HepG2 (cell line): Measurements from ENCODE around the gene MIDN. TPM values are rescaled to one million over a fixed set of nuclear protein-coding genes. Genes with fewer than 3 reads are reported as not detected.
A peak's percentile ranks its signal among the peaks of the same experiment; 100 is the strongest.

Source experiments
- EED ChIP-seq: sonication (generic); formaldehyde crosslinking; IDR thresholded peaks from 2 replicates; pipeline ENCODE4 v1.5.0; 2020; ENCODE audit warnings: mild to moderate bottlenecking, missing genetic modification reagents
- EHMT2 ChIP-seq: fragments of 200-600 bp; sonication (generic); IDR thresholded peaks from 2 replicates; pipeline ENCODE4 v1.7.0; 2017; ENCODE audit warnings: antibody characterized with exemption, low read depth, low read length, borderline replicate concordance
- IRF2 ChIP-seq: IDR thresholded peaks from 2 replicates; pipeline ENCODE4 v1.6.1; 2018; ENCODE audit warnings: missing genetic modification reagents, missing compliant biosample characterization
- RBM39 ChIP-seq: fragments of 200-400 bp; formaldehyde crosslinking; IDR thresholded peaks from one replicate; pipeline ENCODE4 v1.6.1; 2018; ENCODE audit warnings: antibody characterized with exemption, mild to moderate bottlenecking, low read depth, low read length; ENCODE audit not compliant: poor library complexity, severe bottlenecking
- SKI ChIP-seq: fragments of 450-650 bp; IDR thresholded peaks from one replicate; pipeline ENCODE4 v1.6.1; 2018; ENCODE audit warnings: mild to moderate bottlenecking; ENCODE audit not compliant: partially characterized antibody
- WIZ ChIP-seq: sonication (generic); formaldehyde crosslinking; IDR thresholded peaks from 2 replicates; pipeline ENCODE4 v1.5.1; 2020; ENCODE audit warnings: mild to moderate bottlenecking, missing genetic modification reagents
- ZBTB40 ChIP-seq, 2 experiments: fragments of 450-650 bp in 1 of 2; sonication (generic) in 1 of 2; formaldehyde crosslinking in 1 of 2; IDR thresholded peaks; 2 replicates each; pipeline versions ENCODE4 v1.6.1 to v1.8.0; 2016 to 2022; ENCODE audit warnings: antibody characterized with exemption in 1 of 2, mild to moderate bottlenecking in 1 of 2, missing genetic modification reagents in 1 of 2
- ZBTB7B ChIP-seq: sonication (generic); formaldehyde crosslinking; IDR thresholded peaks from 2 replicates; pipeline ENCODE4 v1.4.0; 2020; ENCODE audit warnings: missing genetic modification reagents
- ZMYM3 ChIP-seq: sonication (generic); formaldehyde crosslinking; IDR thresholded peaks from 2 replicates; pipeline ENCODE4 v1.5.1; 2020; ENCODE audit warnings: mild to moderate bottlenecking, missing genetic modification reagents
- ZNF276 ChIP-seq: sonication (generic); formaldehyde crosslinking; IDR thresholded peaks from 2 replicates; pipeline ENCODE4 v1.4.0; 2020; ENCODE audit warnings: mild to moderate bottlenecking, low read depth, missing genetic modification reagents
- ZNF281 ChIP-seq: sonication (generic); formaldehyde crosslinking; IDR thresholded peaks from 2 replicates; pipeline ENCODE4 v1.4.0; 2020; ENCODE audit warnings: missing genetic modification reagents, borderline replicate concordance
- ZNF350 ChIP-seq: sonication (generic); formaldehyde crosslinking; IDR thresholded peaks from 2 replicates; pipeline ENCODE4 v1.4.0; 2020; ENCODE audit warnings: mild to moderate bottlenecking, low read depth, missing genetic modification reagents, borderline replicate concordance
- ZNF501 ChIP-seq: sonication (generic); formaldehyde crosslinking; IDR thresholded peaks from 2 replicates; pipeline ENCODE4 v1.5.1; 2020; ENCODE audit warnings: mild to moderate bottlenecking, moderate library complexity, missing genetic modification reagents
- ZNF891 ChIP-seq: sonication (generic); formaldehyde crosslinking; IDR thresholded peaks from 2 replicates; pipeline ENCODE4 v1.5.0; 2020; ENCODE audit warnings: mild to moderate bottlenecking, missing genetic modification reagents
- polyA plus RNA-seq, 8 experiments: library from polyadenylated mRNA; depleted of rRNA in 3 of 8; stranded (reverse) in 7 of 8; unstranded in 1 of 8; fragments of >200 nt; fragmentation: Illumina TruSeq in 4 of 8; extraction: Trizol in 4 of 8; gene quantifications; 2 replicates each; pipeline versions ENCODE4 v1.2.1 to v1.2.3, GENCODE V29; 2011 to 2016; ENCODE audit warnings: low read depth in 4 of 8, missing spikeins in 1 of 8, mixed read lengths in 1 of 8; ENCODE audit not compliant: insufficient read depth in 1 of 8
- total RNA-seq, 5 experiments: library from RNA; depleted of rRNA; stranded (reverse); fragments of >200 nt; fragmentation: Illumina TruSeq; extraction: Trizol; gene quantifications; 2 replicates each; pipeline ENCODE4 v1.2.3, GENCODE V29; 2016; ENCODE audit warnings: low read depth in 1 of 5

Gene MIDN
- total and polyA plus RNA-seq, 2 of the 13 experiments (the other 11 are each of a cell fraction or from before 2014, with no cell fraction given), result 8.4 to 18.0 TPM

- TF ChIP-seq ZBTB40 (IDR thresholded peaks at IDR 0.05), result no peak
- TF ChIP-seq ZBTB40 (CRISPR knock-in tag; IDR thresholded peaks at IDR 0.05), result no peak
- TF ChIP-seq ZBTB7B (CRISPR knock-in tag), result no peak
- peak; percentile 51 for TF ChIP-seq ZNF501 (CRISPR knock-in tag)
- TF ChIP-seq EHMT2, result no peak
- TF ChIP-seq ZNF276 (CRISPR knock-in tag), result no peak
- TF ChIP-seq RBM39, result no peak
- no peak for TF ChIP-seq ZNF350 (CRISPR knock-in tag)
- no peak for TF ChIP-seq WIZ (CRISPR knock-in tag)
- no peak for TF ChIP-seq SKI
- TF ChIP-seq ZNF281 (CRISPR knock-in tag), result no peak
- 0 out of 2 replicates have a peak, but pooled peaks have one; percentile 7 for TF ChIP-seq ZMYM3 (CRISPR knock-in tag)
- TF ChIP-seq ZNF891 (CRISPR knock-in tag), result 0 out of 2 replicates have a peak, but pooled peaks have one; percentile 37
- no peak for TF ChIP-seq EED (CRISPR knock-in tag)
- TF ChIP-seq IRF2 (CRISPR knock-in tag), result no peak
Measured at GRCh38 chr19:1287354-1288225, 39.2 kb downstream of the MIDN start (continued).
